Stimulated activated CD4-positive, alpha-beta T cell treated with anti-CD3 and anti-CD28 coated beads, Interleukin-4, amount 100 ng/mL, for 24 hours (primary cell): ENCODE data around the gene CAPSL.
A peak's percentile ranks its signal among the peaks of the same experiment; 100 is the strongest.
"Not testable (repeated sequence)": the region's sequence is repeated elsewhere in the genome, so short reads cannot be mapped to it uniquely, and the experiment has no call there.

Source experiments
- DNase-seq: peaks from one replicate; pipeline ENCODE4 v3.0.0-alpha.2; 2020

The CAPSL gene

GRCh38 chr5:35938568-35939227 is at the start of gene CAPSL:
CAPSL (minus strand) TSS chr5:35938622; CDS start chr5:35921120, 17,502 bp downstream.
- no peak for DNase-seq

GRCh38 chr5:35987776-35988175 is 49.4 kb upstream of the CAPSL start:
- no peak for DNase-seq

- no peak for DNase-seq
Measured at GRCh38 chr5:35979715-35980114, 41.3 kb upstream of the CAPSL start.

GRCh38 chr5:35976859-35977258 is 38.4 kb upstream of the CAPSL start:
- not testable (repeated sequence) for DNase-seq

GRCh38 chr5:35974570-35974969 is 36.1 kb upstream of the CAPSL start:
- DNase-seq, result no peak

GRCh38 chr5:35971878-35972210 is 33.4 kb upstream of the CAPSL start:
- DNase-seq, result no peak

- no peak for DNase-seq
Measured at GRCh38 chr5:35971186-35971877, 32.9 kb upstream of the CAPSL start.

GRCh38 chr5:35963381-35963843 is 25.0 kb upstream of the CAPSL start:
- no peak for DNase-seq

- DNase-seq, result no peak
Measured at GRCh38 chr5:35960328-35960727, 21.9 kb upstream of the CAPSL start.

GRCh38 chr5:35956429-35956828 is 18.0 kb upstream of the CAPSL start:
- no peak for DNase-seq

GRCh38 chr5:35954175-35954574 is 15.8 kb upstream of the CAPSL start:
- DNase-seq, result no peak

GRCh38 chr5:35947085-35947484 is 8.7 kb upstream of the CAPSL start:
- no peak for DNase-seq

- no peak for DNase-seq
Measured at GRCh38 chr5:35939639-35940038, 1.2 kb upstream of the CAPSL start.

GRCh38 chr5:35926389-35927051 is 11.9 kb downstream of the CAPSL start:
- DNase-seq, result peak; percentile 77

- peak; percentile 89 for DNase-seq
Measured at GRCh38 chr5:35924950-35925722, 13.3 kb downstream of the CAPSL start.

- peak; percentile 31 for DNase-seq
Measured at GRCh38 chr5:35924122-35924949, 14.1 kb downstream of the CAPSL start.

GRCh38 chr5:35922468-35922867 is 16.0 kb downstream of the CAPSL start:
- no peak for DNase-seq

- no peak for DNase-seq
Measured at GRCh38 chr5:35921930-35922329, 16.5 kb downstream of the CAPSL start.

GRCh38 chr5:35920890-35921289 is 17.5 kb downstream of the CAPSL start:
- DNase-seq, result no peak

- peak; percentile 31 for DNase-seq
Measured at GRCh38 chr5:35919191-35919590, 19.2 kb downstream of the CAPSL start.

GRCh38 chr5:35908814-35909213 is 29.6 kb downstream of the CAPSL start:
- no peak for DNase-seq

GRCh38 chr5:35908228-35908627 is 30.2 kb downstream of the CAPSL start:
- DNase-seq, result no peak
